Fibroblast of peridontal ligament (primary cell): ENCODE data around the gene RIOX2.
A peak's percentile ranks its signal among the peaks of the same experiment; 100 is the strongest.
"Not testable (repeated sequence)": the region's sequence is repeated elsewhere in the genome, so short reads cannot be mapped to it uniquely, and the experiment has no call there.

Experiments
- DNase-seq: peaks from one replicate; pipeline ENCODE4 v3.0.0-alpha.2; 2010; ENCODE audit errors: extremely low read depth

Gene RIOX2

GRCh38 chr3:97971679-97972567 is at the start of gene RIOX2:
TSS of gene RIOX2 (minus strand) at chr3:97972431. CDS start at chr3:97967593, 4,838 bp downstream.
- peak; percentile 51 for DNase-seq

GRCh38 chr3:98020412-98020811 is 48.2 kb upstream of the RIOX2 start:
- no peak for DNase-seq

- no peak for DNase-seq
Measured at GRCh38 chr3:98018301-98018700, 46.1 kb upstream of the RIOX2 start.

- no peak for DNase-seq
Measured at GRCh38 chr3:98014268-98014585, 42.0 kb upstream of the RIOX2 start.

GRCh38 chr3:98013411-98014267 is 41.4 kb upstream of the RIOX2 start:
- DNase-seq: peak; percentile 25

- peak; percentile 57 for DNase-seq
Measured at GRCh38 chr3:98012979-98013378, 40.7 kb upstream of the RIOX2 start.

GRCh38 chr3:98010883-98011449 is 38.7 kb upstream of the RIOX2 start:
- DNase-seq: not testable (repeated sequence)

GRCh38 chr3:98010194-98010882 is 38.1 kb upstream of the RIOX2 start:
- no peak for DNase-seq

GRCh38 chr3:98008855-98009254 is 36.6 kb upstream of the RIOX2 start:
- DNase-seq: no peak

GRCh38 chr3:98005438-98005837 is 33.2 kb upstream of the RIOX2 start:
- no peak for DNase-seq

- DNase-seq: no peak
Measured at GRCh38 chr3:98004721-98005120, 32.5 kb upstream of the RIOX2 start.

GRCh38 chr3:98003306-98003969 is 31.2 kb upstream of the RIOX2 start:
- DNase-seq: no peak

GRCh38 chr3:98002717-98003116 is 30.5 kb upstream of the RIOX2 start:
- DNase-seq: no peak

GRCh38 chr3:97999994-98000393 is 27.8 kb upstream of the RIOX2 start:
- DNase-seq: no peak

- no peak for DNase-seq
Measured at GRCh38 chr3:97999103-97999502, 26.9 kb upstream of the RIOX2 start.

GRCh38 chr3:97996988-97997387 is 24.8 kb upstream of the RIOX2 start:
- no peak for DNase-seq

GRCh38 chr3:97994328-97994945 is 22.2 kb upstream of the RIOX2 start:
- DNase-seq: no peak

- DNase-seq: no peak
Measured at GRCh38 chr3:97993526-97993925, 21.3 kb upstream of the RIOX2 start.

- no peak for DNase-seq
Measured at GRCh38 chr3:97992547-97993173, 20.4 kb upstream of the RIOX2 start.

GRCh38 chr3:97991293-97991682 is 19.1 kb upstream of the RIOX2 start:
- no peak for DNase-seq
